Nucleus accumbens (tissue), 56 donors: ENCODE measurements around the gene SLC30A5.
"Not testable (repeated sequence)": the region's sequence is repeated elsewhere in the genome, so short reads cannot be mapped to it uniquely, and the experiment has no call there.

Experiments used
- DNase-seq, 56 donors: peaks; one replicate each; lab custom pipeline; 2025; lab: John Stamatoyannopoulos, UW

The SLC30A5 gene

DNA sequence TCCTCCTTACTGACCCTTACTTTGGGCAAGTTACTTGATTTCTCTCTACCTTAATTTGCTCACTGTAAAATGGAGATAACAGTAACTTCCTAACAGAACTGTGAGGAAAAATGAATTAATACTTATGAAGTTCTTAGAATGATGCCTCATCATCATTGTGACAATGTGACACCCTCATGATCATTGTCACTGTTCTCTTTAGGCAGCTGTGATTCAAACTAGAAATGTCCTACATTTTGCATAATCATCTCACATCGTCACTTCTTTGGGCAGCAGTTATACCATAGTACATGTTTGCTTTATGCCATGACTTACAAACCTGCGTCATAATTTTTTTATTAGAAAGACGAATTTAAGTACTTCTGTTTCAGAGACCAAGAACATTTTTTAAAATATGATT lies 9.7 kb downstream of the SLC30A5 start:
- no peak for DNase-seq

DNA sequence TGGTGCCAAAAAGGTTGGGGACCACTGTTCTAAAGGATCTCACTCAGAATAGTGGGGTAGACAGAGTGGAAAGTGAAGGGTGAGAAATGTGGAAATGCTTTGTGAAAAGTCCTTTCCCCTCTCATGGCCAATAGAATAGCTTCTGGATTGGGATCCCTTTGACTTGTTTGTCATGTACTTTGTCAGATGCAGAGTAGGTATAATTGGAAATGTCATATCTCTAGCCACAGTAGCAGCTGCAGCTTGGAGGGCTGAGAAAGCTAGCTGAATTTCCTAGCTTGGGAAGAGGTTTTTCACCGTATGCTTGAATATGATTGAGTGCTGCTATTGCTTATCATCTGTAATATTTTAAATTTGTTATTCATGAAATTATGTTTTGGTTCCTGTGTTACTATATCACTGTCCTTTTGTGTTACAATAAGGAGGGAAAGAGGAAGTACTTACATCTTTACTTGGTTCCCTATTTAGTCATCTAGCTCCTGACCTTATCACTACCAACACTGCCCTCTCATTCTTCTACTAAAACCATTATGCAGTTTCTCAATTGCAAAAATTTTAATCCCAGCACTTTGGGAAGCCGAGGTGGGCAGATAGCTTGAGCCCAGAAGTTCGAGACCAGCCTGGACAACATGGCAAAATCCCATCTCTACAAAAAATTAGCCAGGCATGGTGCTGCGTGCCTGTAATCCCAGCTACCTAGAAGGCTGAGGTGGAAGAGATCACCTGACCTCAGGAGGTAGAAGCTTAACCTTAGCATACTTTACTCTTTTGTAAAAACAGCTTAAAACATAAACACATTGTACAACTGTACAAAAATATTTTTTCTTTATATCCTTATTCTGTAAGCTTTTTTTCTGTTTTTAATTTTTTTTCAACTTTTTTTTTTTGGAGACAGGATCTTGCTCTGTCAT lies 12.4 kb downstream of the SLC30A5 start:
- no peak for DNase-seq

DNA sequence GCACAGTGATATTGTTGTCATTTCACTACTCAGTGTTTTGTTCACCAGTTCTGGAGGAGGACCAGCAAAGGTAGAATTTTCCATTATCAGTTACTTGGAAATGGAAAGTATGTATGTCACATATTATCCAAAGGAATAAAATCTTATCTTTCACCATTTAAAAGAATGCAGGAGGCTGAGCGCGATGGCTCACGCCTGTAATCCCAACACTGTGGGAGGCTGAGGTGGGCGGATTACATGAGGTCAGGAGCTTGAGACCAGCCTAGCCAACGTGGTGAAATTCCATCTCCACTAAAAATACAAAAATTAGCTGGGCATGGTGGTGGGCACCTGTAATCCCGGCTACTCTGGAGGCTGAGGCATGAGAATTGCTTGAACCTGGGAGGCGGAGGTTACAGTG lies 14.6 kb downstream of the SLC30A5 start:
- DNase-seq: not testable (repeated sequence)

DNA sequence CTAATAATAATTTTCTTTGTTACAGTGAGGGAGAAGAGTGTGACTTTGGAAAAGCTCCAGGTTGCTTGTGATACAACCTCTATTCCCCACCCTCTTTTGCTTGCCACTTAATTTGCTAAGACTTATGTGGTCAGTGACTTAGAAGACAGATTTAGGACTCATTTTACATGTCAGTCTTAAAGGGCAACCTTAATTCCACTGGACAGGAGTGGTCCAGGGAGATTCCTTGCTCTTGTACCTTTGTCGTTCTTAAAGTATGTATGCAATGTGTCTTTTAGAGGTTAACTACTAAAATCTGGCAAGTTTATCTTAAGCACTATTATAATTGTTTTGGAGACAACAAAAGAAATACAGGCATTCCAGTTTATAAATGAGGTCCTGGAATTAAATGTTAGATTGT lies 20.0 kb downstream of the SLC30A5 start:
- no peak for DNase-seq

DNA sequence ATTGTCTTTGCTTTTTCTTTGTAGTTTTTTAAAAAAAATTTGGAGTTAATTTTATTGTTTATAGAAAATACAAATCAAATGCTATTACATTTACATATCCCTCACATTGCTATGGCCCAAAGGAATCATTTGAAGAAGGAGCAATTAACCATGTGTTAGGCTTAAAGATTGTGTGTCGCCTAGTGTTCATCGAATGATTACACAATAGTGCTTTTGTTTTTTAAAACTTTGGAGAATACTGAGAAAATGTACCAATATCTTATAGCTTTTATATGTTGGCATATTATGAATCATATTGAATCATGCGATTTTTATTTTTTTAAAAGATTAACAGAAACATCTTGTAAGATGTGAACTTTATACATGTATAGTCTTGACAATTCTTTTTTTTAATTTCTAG lies 21.7 kb downstream of the SLC30A5 start:
- DNase-seq: no peak

DNA sequence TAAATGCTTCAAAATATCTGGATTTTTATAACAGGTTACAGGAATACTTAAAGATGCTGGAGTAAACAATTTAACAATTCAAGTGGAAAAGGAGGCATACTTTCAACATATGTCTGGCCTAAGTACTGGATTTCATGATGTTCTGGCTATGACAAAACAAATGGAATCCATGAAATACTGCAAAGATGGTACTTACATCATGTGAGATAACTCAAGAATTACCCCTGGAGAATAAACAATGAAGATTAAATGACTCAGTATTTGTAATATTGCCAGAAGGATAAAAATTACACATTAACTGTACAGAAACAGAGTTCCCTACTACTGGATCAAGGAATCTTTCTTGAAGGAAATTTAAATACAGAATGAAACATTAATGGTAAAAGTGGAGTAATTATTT lies 35.6 kb downstream of the SLC30A5 start:
- no peak for DNase-seq

DNA sequence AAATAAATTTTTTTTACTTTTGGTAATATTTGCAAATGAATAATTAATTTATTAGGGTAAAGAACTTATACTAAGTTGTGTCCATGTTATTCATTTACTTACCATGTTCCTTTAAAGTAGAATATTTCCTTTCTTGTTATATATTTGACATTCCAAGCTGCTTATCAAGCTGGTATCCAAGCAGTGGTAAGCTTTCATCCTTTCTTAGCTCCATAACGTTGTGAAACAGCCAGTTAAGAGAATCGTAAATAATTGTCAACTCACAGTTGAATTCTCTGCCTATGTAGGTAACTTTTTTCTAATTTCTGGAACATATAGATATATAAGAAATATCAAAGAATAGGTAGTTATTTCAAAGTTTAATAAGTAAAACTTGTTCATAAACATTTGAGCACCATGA lies 36.4 kb downstream of the SLC30A5 start:
- no peak for DNase-seq

DNA sequence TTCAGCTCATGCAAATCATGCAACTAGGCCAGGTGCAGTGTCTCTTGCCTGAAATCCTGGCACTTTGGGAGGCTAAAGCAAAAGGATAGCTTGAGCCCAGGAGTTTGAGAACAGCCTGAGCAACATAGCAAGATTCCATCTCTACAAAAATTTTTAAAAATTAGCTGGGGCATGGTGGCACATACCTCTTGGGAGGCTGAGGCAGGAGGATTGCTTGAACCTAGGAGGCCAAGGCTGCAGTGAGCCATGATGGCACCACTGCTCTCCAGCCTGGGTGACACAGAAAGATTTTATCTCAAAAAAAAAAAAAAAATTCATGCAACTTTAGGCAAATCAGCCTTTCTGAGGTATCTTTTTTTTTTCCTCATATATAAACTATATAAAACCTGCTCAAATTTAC lies 37.5 kb downstream of the SLC30A5 start:
- no peak for DNase-seq

DNA sequence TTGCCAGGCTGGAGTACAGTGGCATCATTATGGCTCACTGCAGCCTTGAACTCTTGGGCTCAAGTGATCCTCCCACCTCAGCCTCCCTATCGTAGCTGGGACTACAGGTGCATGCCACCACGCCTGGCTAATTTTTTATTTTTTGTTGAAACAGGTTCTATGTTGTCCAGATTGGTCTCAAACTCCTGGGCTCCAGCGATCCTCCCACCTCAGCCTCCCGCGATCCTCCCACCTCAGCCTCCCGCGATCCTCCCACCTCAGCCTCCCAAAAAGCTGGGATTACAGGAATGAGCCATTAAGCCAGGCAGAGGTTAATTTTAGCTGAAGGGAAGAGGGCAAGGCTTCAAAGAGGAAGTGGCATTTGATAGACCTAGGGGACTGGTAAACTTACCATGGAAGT lies 40.3 kb downstream of the SLC30A5 start:
- no peak for DNase-seq

DNA sequence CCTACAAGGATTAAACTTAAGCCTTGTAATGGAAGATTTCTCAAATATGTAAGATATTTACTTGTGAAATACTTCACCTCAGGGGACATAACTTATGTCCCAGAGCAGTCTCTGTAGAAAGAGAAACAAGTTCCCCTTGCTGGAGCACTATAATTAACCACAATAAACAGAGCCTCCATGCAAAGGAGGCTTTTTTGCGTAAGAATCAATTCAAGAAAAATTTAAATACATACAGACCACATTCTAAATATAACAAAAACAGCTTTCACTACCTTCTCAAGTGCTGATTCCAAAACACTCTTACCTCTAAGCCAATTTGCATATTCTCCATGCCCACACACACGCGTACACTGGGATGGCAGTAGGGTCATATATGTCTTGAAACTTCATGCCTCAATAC lies 42.5 kb downstream of the SLC30A5 start:
- no peak for DNase-seq

DNA sequence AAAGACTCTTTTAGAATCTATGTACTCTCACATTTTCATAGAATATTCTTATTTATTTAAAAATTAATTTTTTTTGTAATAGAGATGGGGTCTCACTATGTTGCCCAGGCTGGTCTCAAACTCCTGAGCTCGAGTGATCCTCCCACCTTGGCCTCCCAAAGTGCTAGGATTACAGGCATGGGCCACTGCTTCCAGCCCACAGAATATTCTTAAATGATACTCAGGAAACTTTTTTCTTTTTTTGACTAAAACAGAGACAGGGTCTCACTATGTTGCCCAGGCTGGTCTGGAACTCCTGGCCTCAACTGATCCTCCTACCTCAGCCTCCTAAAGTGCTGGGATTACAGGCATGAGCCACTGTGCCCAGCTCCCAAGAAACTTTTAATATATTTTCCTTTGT lies 43.4 kb downstream of the SLC30A5 start:
- DNase-seq: not testable (repeated sequence)

DNA sequence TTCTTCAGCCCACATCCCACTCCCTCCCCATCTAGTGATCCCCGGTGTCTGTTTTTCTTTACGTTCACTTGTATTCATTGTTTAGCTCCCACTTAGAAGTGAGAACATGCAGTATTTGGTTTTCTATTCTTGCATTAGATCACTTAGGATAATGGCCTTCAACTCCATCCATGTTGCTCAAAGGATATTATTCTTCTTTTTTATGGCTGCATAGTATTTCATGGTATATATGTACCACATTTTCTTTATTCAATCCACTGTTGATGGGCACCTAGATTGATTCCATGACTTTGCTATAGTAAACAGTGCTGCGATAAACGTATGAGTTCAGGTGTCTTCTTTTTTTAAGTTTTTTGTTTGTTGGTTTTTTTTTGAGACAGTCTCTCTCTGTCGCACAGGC lies 44.0 kb downstream of the SLC30A5 start:
- DNase-seq: no peak

DNA sequence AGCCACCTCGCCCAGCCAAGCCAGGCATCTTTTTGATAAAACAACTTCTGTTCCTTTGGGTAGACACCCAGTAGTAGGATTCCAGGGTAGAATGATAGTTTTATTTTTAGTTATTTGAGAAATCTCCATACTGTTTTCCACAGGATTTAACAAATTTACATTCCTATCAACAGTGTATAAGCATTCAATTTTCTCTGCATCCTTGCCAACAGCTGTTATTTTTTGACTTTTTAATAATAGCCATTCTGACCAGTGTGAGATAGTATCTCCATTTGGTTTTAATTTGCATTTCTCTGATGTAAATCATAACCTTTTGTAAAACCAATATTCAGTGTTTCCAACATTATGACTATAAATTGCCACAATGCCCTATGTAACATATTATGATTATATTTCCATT lies 45.0 kb downstream of the SLC30A5 start:
- no peak for DNase-seq

DNA sequence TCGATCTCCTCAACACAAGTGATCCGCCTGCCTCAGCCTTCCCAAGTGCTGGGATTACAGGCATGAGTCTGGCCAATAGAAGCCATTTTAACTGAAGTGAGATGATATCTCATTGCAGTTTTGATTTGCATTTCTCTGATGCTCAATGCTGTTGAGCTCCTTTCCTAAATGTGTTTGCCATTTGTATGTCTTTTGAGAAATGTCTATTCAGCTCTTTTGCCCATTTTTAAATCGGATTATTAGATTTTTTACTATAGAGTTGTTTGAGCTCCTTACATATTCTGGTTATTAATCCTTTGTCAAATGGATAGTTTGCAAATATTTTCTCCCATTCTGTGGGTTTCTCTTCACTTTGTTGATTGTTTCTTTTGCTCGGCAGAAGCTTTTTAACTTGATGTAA lies 46.4 kb downstream of the SLC30A5 start:
- DNase-seq: not testable (repeated sequence)

DNA sequence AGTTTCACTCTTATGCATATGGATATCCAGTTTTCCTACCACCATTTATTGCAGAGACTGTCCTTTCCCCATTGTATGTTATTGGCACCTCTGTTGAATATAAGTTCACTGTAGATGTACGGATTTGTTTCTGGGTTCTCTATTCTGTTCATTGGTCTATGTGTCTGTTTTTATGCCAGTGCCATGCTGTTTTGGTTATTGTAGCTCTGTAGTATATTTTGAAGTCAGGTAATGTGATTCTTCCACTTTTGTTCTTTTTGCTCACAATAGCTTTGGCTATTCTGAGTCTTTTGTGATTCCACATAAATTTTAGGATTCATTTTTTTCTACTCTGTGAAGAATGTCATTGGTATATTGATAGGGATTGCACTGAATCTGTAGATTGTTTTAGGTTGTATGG lies 47.0 kb downstream of the SLC30A5 start:
- no peak for DNase-seq

DNA sequence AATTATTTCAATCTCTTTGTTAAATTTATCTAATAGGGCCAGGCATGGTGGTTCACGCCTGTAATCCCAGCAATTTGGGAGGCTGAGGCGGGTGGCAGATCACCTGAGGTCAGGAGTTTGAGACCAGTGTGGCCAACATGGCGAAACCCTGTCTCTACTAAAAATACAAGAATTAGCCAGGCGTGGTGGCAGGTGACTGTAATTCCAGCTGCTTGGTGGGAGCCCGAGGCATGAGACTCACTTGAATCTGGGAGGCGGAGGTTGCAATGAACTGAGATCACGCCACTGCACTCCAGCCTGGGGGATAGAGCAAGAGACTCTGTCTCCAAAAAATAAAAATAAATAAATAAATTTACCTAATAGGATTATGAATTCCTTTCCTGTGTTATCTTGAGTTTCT lies 54.8 kb downstream of the SLC30A5 start:
- not testable (repeated sequence) for DNase-seq

DNA sequence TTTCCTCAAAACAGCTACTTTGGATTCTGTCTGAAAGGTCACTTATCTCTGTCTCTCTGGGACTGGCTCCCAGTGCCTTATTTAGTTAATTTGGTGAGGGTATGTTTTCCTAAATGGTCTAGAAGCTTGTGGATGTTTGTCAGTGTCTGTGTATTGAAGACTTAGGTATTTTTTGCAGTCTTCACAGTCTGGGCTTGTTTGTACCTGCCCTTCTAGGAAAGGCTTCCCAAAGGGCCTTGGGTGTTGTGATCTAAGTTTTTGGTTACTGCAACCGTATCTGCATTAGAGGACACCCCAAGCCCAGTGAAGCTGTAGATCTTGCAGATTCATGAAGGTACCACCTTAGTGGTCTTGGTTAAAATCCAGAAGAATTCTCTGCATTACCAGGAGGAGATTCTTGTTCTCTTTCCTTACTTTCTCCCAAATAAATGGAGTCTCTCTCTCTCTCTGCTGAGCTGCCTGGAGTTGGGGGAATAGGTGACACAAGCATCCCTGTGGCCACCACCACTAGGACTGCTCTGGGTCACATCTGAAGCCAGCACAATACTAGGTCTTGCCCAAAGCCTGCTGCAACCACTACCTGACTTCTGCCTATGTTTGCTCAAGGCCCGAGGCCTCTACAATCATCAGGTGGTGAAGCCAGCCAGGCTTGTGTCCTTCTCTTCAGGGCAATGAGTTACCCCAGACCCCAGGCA lies 55.3 kb downstream of the SLC30A5 start:
- no peak for DNase-seq

DNA sequence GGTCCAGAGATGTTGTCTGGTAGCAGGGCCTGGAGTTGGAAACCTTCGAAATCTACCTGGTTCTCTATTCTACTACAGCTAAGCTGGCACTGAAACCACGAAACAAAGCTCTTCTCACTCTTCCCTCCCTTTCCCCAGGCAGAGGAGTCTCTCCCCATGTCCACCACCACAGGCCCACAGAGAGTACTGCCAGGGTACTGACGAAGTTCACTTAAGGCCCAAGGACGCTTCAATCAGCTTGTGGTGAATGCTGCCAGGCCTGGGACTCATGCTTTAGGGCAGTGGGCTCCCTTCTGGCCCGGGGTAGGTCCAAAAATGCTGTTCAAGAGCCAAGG lies 55.8 kb downstream of the SLC30A5 start:
- DNase-seq: no peak

DNA sequence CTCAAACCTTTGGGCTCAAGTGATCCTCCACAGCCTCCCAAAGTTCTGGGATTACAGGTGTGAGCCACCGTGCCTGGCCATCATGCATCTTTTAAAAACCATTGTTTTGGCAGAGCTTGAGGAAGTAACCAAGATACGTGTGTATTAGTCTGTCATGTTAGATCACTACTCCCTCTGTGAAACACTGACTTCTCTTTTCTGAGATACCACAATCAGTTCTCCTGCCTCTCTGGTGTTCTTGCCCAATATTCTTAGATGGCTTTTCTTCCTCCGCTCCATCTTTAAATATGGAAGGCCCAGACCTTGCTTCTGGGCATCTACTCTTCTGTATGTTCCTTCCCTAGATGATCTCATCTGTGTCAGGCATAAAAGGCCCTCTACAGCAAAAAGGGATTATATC lies 58.9 kb downstream of the SLC30A5 start:
- DNase-seq: no peak

DNA sequence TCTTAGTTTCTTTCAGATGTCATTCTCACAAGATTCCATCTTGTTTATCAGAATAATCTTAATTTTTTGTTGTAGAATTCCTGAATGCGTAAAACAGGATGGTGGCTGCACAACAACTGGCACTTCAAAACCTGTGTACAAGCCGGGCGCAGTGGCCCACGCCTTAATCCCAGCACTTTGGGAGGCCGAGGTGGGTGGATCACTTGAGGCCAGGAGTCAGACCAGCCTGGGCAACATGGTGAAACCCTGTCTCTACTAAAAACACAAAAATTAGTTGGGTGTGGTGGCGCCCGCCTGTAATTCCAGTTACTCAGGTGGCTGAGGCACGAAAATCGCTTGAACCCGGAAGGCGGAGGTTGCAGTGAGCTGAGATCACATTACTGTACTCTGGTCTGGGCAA lies 62.6 kb downstream of the SLC30A5 start:
- DNase-seq: no peak

DNA sequence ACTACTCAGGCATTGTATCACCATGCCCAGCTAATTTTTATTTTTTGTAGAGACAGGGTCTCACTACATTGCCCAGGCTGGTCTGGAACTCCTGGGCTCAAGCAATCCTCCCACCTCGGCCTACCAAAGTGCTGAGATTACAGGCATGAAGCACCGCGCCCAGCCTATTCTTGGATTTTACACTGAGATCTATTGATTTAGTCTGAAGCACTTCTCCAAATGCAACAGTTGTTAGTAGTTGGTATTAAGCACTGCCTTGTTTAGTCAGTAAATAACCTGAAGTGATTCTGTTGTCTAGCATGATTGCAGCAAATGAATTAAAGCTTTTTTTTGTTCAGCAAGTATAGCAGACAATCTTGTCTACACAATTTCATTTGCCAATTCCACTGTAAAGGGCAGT lies 64.2 kb downstream of the SLC30A5 start:
- no peak for DNase-seq

DNA sequence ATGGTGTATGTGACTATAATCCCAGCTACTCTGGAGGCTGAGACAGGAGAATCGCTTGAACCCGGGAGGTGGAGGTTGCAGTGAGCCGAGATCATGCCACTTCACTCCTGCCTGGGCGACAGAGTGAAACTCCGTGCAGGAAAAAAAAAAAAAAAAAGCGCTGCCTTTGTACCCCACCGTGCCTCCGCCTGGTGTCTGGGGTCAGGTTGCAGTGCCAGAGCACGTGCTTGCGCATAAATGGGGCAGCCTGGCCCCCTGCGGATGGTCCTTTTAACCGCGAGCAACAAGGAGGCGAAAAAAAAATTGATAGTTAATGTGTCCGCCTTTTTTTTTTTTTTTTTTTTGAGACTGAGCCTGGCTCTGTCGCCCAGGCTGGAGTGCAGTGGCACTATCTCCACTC lies 66.8 kb downstream of the SLC30A5 start:
- no peak for DNase-seq
